Trophoblast cell (in vitro differentiated cells and primary cell): Measurements from ENCODE around the gene AIG1.

Experiments
- DNase-seq, 2 donors: peaks; one replicate each; pipeline ENCODE4 v3.0.0-alpha.2; 2016
- H2AFZ ChIP-seq: 2 replicates; pipeline ENCODE4 v1.6.1; 2013; ENCODE audit warnings: low read length, moderate library complexity, mild to moderate bottlenecking; ENCODE audit not compliant: insufficient read depth, poor library complexity
- H2AK5ac ChIP-seq: 2 replicates; pipeline ENCODE4 v1.6.1; 2013; ENCODE audit warnings: mild to moderate bottlenecking, low read length
- H2BK120ac ChIP-seq: 2 replicates; pipeline ENCODE4 v1.6.1; 2013; ENCODE audit warnings: low read length, mild to moderate bottlenecking, moderate library complexity; ENCODE audit not compliant: insufficient read depth, poor library complexity
- H2BK12ac ChIP-seq: 2 replicates; pipeline ENCODE4 v1.6.1; 2013; ENCODE audit warnings: mild to moderate bottlenecking, low read length, moderate library complexity
- H2BK5ac ChIP-seq: 2 replicates; pipeline ENCODE4 v1.6.1; 2013; ENCODE audit warnings: low read length, low read depth, moderate library complexity, mild to moderate bottlenecking; ENCODE audit not compliant: poor library complexity
- H3K14ac ChIP-seq: 2 replicates; pipeline ENCODE4 v1.6.1; 2013; ENCODE audit warnings: mild to moderate bottlenecking, low read length
- H3K18ac ChIP-seq: 2 replicates; pipeline ENCODE4 v1.6.1; 2013; ENCODE audit warnings: mild to moderate bottlenecking, low read length
- H3K23ac ChIP-seq: 2 replicates; pipeline ENCODE4 v1.6.1; 2013; ENCODE audit warnings: low read length
- H3K27ac ChIP-seq: 2 replicates; pipeline ENCODE4 v1.5.1; 2013; ENCODE audit warnings: low read depth, mild to moderate bottlenecking, inconsistent platforms, low read length, moderate library complexity
- H3K27me3 ChIP-seq: 2 replicates; pipeline ENCODE4 v1.6.1; 2013; ENCODE audit warnings: inconsistent platforms, mild to moderate bottlenecking, low read length, moderate library complexity; ENCODE audit not compliant: insufficient read depth
- H3K36me3 ChIP-seq, 2 experiments: 1 replicate in 1 of 2; 2 replicates in 1 of 2; pipeline ENCODE4 v1.6.1; 2013; ENCODE audit warnings: low read length in 2 of 2, mild to moderate bottlenecking in 2 of 2, moderate library complexity in 1 of 2; ENCODE audit not compliant: insufficient read depth in 2 of 2, control insufficient read depth in 1 of 2
- H3K4ac ChIP-seq: 2 replicates; pipeline ENCODE4 v1.6.1; 2013; ENCODE audit warnings: low read depth, mild to moderate bottlenecking, low read length, moderate library complexity
- H3K4me1 ChIP-seq, 2 experiments: 1 replicate in 1 of 2; 2 replicates in 1 of 2; pipeline ENCODE4 v1.6.1; 2013; ENCODE audit warnings: low read length in 2 of 2, mild to moderate bottlenecking in 2 of 2, moderate library complexity in 1 of 2; ENCODE audit not compliant: insufficient read depth in 2 of 2, control insufficient read depth in 1 of 2
- H3K4me2 ChIP-seq: 2 replicates; pipeline ENCODE4 v1.6.1; 2013; ENCODE audit warnings: inconsistent platforms, mild to moderate bottlenecking, low read length, moderate library complexity
- H3K4me3 ChIP-seq: 2 replicates; pipeline ENCODE4 v1.5.1; 2013; ENCODE audit warnings: mild to moderate bottlenecking, low read depth, low read length, inconsistent platforms
- H3K79me1 ChIP-seq: one replicate; pipeline ENCODE4 v1.6.1; 2013; ENCODE audit warnings: low read length
- H3K79me2 ChIP-seq: 2 replicates; pipeline ENCODE4 v1.6.1; 2013; ENCODE audit warnings: low read length, mild to moderate bottlenecking; ENCODE audit not compliant: control insufficient read depth, insufficient read depth, poor library complexity
- H3K9ac ChIP-seq: 2 replicates; pipeline ENCODE4 v1.6.1; 2013; ENCODE audit warnings: mild to moderate bottlenecking, low read length
- H3K9me3 ChIP-seq: 2 replicates; pipeline ENCODE4 v1.6.1; 2013; ENCODE audit warnings: low read depth, mild to moderate bottlenecking, control low read depth, inconsistent platforms, low read length; ENCODE audit not compliant: insufficient read depth
- H4K12ac ChIP-seq: 2 replicates; pipeline ENCODE4 v1.6.1; 2013; ENCODE audit warnings: low read depth, mild to moderate bottlenecking, low read length, moderate library complexity
- H4K8ac ChIP-seq: 2 replicates; pipeline ENCODE4 v1.6.1; 2013; ENCODE audit warnings: low read depth, mild to moderate bottlenecking, low read length, moderate library complexity
- H4K91ac ChIP-seq: one replicate; pipeline ENCODE4 v1.6.1; 2013; ENCODE audit warnings: low read depth, mild to moderate bottlenecking, low read length, moderate library complexity
- WGBS: extraction: QIAGEN DNeasy Blood & Tissue Kit; methylation state at CpG from one replicate; pipeline ENCODE4 v1.1.7; 2013; ENCODE audit warnings: missing lambda C conversion rate; ENCODE audit not compliant: insufficient read length, insufficient coverage; ENCODE audit errors: extremely low coverage; 5-methylcytosine and 5-hydroxymethylcytosine counted together

AIG1 gene

DNA sequence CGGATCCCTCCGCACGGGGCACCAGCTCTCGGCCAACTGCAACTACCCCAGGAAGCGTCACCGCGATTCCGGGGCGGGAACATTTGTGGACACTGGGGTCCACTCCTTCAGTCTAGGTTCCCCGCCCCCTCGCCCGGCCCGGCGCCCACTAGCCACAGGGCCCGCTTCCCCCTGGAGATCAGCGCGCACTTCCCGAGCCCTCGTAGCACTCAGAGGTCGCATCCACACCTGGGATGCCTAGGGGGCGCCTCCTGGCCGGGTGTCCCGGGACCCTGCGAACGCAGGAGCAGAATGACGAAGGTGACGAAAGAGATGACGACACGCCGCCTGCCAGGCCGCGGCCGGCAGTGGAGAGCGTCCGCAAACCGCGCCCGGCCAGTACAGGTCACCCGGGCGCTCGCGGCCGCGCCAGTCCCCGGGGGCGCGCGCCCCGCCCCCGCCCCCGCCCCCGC lies 309 bp upstream of the AIG1 start:
- peak overlapping the region; percentile 99 for H2BK120ac ChIP-seq
- H2BK12ac ChIP-seq = peak overlapping the region; percentile 97
- H3K36me3 ChIP-seq = no peaks in the 10 kb centered on the region
- H4K8ac ChIP-seq = peak overlapping the region; percentile 99
- peak overlapping the region; percentile 92 for H3K4ac ChIP-seq
- peak overlapping the region; percentile 99 for H2AFZ ChIP-seq
- H3K79me2 ChIP-seq = peaks cover 11% of the 10 kb centered on the region
- H3K27me3 ChIP-seq = no peaks in the 10 kb centered on the region
- H3K27ac ChIP-seq = peak overlapping the region; percentile 48
- peak overlapping the region; percentile 78 for H3K4me3 ChIP-seq
- H2AK5ac ChIP-seq = peak overlapping the region; percentile 15
- peaks cover 4 to 9% of the 10 kb centered on the region in 2 experiments for H3K4me1 ChIP-seq
- peak overlapping the region; percentile 34 for H3K9ac ChIP-seq
- peak overlapping the region; percentile 58 for H4K12ac ChIP-seq
- peak overlapping the region; percentile 96 for H4K91ac ChIP-seq
- H3K14ac ChIP-seq = peak overlapping the region; percentile 99
- DNase-seq = peak; percentile 82 to 84
- no peaks in the 10 kb centered on the region for H3K9me3 ChIP-seq
- peaks cover 22% of the 10 kb centered on the region for H3K79me1 ChIP-seq
- H2BK5ac ChIP-seq = peak overlapping the region; percentile 99
- H3K18ac ChIP-seq = peak overlapping the region; percentile 84
- H3K4me2 ChIP-seq = peak overlapping the region; percentile 91
- no CpG with 5 or more reads among the region's 52 CpGs for WGBS
- H3K23ac ChIP-seq = no peak overlapping the region

DNA sequence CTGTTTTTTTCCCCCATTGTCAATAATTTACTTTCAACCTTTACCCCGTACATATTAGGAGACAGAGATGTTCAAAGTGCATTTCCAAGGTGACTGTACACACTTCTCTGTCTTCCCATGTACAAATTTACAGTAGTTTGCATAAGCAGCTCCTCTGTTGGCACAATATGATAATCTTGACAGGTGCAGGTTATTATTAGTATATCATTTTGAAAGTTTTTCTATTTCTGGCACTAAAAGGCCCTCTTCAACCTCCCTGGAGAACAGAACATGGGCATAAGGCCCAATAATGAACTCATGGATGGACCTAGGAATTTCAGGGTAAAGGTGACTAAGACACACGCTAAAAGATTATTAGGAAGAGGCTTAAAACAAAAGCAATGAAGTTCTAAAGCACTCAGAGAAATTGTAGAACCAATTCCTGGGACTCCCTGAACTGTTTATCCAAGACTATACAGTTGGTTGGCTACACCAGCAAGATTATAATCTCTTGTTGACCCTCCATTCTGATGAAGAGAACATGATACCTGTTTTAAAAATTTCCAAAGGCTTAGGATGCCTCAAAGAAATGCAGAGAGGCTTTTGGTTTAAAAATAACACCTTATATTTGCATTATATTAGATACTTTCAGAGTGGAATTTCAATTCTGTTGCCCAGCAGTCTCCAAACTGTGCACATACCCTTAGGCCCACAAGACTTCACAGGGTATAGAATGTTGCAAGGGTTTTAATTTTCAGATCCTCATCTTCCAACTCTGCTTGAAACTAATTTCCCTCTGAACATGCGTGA lies 1.1 kb downstream of the AIG1 start:
- H3K4me1 ChIP-seq = peaks cover 4 to 10% of the 10 kb centered on the region in 2 experiments
- no peak overlapping the region for H2BK120ac ChIP-seq
- H3K79me1 ChIP-seq = peaks cover 26% of the 10 kb centered on the region
- no peak overlapping the region for H3K4me3 ChIP-seq
- H2AK5ac ChIP-seq = no peak overlapping the region
- H3K27ac ChIP-seq = no peak overlapping the region
- H3K9ac ChIP-seq = no peak overlapping the region
- peaks cover 12% of the 10 kb centered on the region for H3K79me2 ChIP-seq
- H3K4me2 ChIP-seq = peak overlapping the region; percentile 68
- no peaks in the 10 kb centered on the region for H3K27me3 ChIP-seq
- no peak overlapping the region for H3K4ac ChIP-seq
- no peaks in the 10 kb centered on the region for H3K9me3 ChIP-seq
- no peak for DNase-seq
- no peak overlapping the region for H3K18ac ChIP-seq
- H2BK5ac ChIP-seq = no peak overlapping the region
- H3K36me3 ChIP-seq = peaks cover 0 to under 1% of the 10 kb centered on the region in 2 experiments
- no CpG with 5 or more reads among the region's 3 CpGs for WGBS
- H4K91ac ChIP-seq = no peak overlapping the region
- H3K23ac ChIP-seq = no peak overlapping the region
- no peak overlapping the region for H4K8ac ChIP-seq
- no peak overlapping the region for H2AFZ ChIP-seq
- no peak overlapping the region for H4K12ac ChIP-seq
- no peak overlapping the region for H2BK12ac ChIP-seq
- H3K14ac ChIP-seq = no peak overlapping the region

DNA sequence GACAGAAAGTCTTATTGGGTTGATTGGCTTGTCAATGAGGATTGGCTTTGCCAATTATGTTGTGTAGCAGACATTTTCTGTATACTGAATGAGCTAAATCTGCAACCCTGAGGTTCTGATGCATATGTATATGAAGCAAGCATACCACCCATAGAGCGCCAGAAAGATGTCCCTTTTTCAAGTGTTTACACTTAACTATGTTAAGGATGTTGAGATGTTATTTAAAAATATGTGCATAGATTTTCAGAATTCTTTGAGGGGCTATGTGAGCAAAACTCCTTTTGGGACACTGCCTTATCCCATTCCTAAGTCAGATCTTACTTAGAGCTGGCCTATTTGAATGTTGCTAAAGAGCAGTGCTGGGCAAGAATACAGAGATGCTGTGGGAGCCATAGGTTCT lies 1.9 kb downstream of the AIG1 start:
- Histone ChIP-seq H4K91ac (peak overlapping the region; percentile 68), H3K14ac (no peak overlapping the region), H3K4me1 (peaks cover 4 to 11% of the 10 kb centered on the region in 2 experiments), H3K27me3 (no peaks in the 10 kb centered on the region), H3K79me1 (peaks cover 28% of the 10 kb centered on the region), H2BK5ac (peak overlapping the region; percentile 40), H4K12ac (no peak overlapping the region), H3K4ac (peak overlapping the region; percentile 91), H3K9me3 (no peaks in the 10 kb centered on the region), H3K4me3 (no peak overlapping the region), H2BK120ac (peak overlapping the region; percentile 60), H2BK12ac (peak overlapping the region; percentile 100), H3K18ac (peak overlapping the region; percentile 88), H2AK5ac (peak overlapping the region; percentile 95), H3K79me2 (peaks cover 13% of the 10 kb centered on the region), H4K8ac (no peak overlapping the region), H3K27ac (no peak overlapping the region), H2AFZ (no peak overlapping the region), H3K36me3 (peaks cover 0 to 2% of the 10 kb centered on the region in 2 experiments), H3K9ac (no peak overlapping the region), H3K4me2 (no peak overlapping the region), H3K23ac (no peak overlapping the region)
- WGBS = no CpG with 5 or more reads among the region's 1 CpG
- peak in 1 of 2 donors; percentile 22 for DNase-seq

DNA sequence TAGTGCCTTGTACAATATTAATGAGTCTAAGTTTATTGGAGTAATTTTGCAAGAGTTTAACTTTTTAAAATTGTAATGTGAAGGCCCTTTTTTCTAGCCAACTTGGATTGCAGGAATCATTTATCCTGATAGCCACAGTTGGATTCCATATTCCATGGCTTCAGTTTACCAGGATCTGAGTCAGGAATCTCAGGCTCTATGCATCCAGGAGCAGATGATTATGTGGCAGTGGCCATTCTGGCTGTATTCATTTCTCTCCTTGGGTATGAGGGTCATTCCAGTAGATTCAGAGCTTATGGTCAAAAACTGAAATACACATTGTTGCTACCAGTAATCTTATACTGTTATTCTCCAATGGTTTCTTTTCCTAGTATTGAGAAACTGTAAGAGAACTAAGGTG lies 2.9 kb downstream of the AIG1 start:
- Histone ChIP-seq H3K4ac (no peak overlapping the region), H4K8ac (peak overlapping the region; percentile 51), H2AK5ac (peak overlapping the region; percentile 68), H3K23ac (no peak overlapping the region), H3K14ac (no peak overlapping the region), H3K9ac (no peak overlapping the region), H3K79me2 (peaks cover 13% of the 10 kb centered on the region), H3K18ac (no peak overlapping the region), H2AFZ (no peak overlapping the region), H3K79me1 (peaks cover 28% of the 10 kb centered on the region), H3K27me3 (no peaks in the 10 kb centered on the region), H3K9me3 (no peaks in the 10 kb centered on the region), H2BK12ac (peak overlapping the region; percentile 95), H3K27ac (no peak overlapping the region), H2BK5ac (peak overlapping the region; percentile 81), H2BK120ac (peak overlapping the region; percentile 85), H3K4me3 (no peak overlapping the region), H3K36me3 (peaks cover 0 to 2% of the 10 kb centered on the region in 2 experiments), H4K91ac (no peak overlapping the region), H4K12ac (no peak overlapping the region), H3K4me2 (no peak overlapping the region), H3K4me1 (peaks cover 7 to 11% of the 10 kb centered on the region in 2 experiments)
- DNase-seq = no peak
